ES-I3 (cell line): Measurements from ENCODE around the gene ADGRF5.
"Not testable (repeated sequence)": the region's sequence is repeated elsewhere in the genome, so short reads cannot be mapped to it uniquely, and the experiment has no call there.

ENCODE experiments used
- H3K36me3 ChIP-seq: 2 replicates; pipeline ENCODE4 v1.6.1; 2013; ENCODE audit warnings: mild to moderate bottlenecking, low read length, control low read depth, moderate library complexity; ENCODE audit not compliant: insufficient read depth
- H3K4me1 ChIP-seq: 2 replicates; pipeline ENCODE4 v1.6.1; 2013; ENCODE audit warnings: mild to moderate bottlenecking, control low read depth, low read length; ENCODE audit not compliant: insufficient read depth
- H3K9ac ChIP-seq: 2 replicates; pipeline ENCODE4 v1.6.1; 2013; ENCODE audit warnings: low read depth, mild to moderate bottlenecking, low read length, moderate library complexity
- H3K9me3 ChIP-seq: 2 replicates; pipeline ENCODE4 v1.6.1; 2013; ENCODE audit warnings: mild to moderate bottlenecking, low read length, moderate library complexity; ENCODE audit not compliant: control insufficient read depth, insufficient read depth

Gene ADGRF5

GRCh38 chr6:46848684-46849360, 72.9 kb downstream of the ADGRF5 start:
- Histone ChIP-seq H3K9me3 (no peaks in the 10 kb centered on the region), H3K36me3 (no peaks in the 10 kb centered on the region), H3K9ac (peak overlapping the region; percentile 37; the same call in 1 of the 2 replicates), H3K4me1 (peaks cover 5% of the 10 kb centered on the region; the same call in 1 of the 2 replicates)

- Histone ChIP-seq H3K9me3 (no peaks in the 10 kb centered on the region; the same call in 1 of the 2 replicates), H3K4me1 (peaks cover 5% of the 10 kb centered on the region; the same call in 1 of the 2 replicates), H3K9ac (no peak overlapping the region), H3K36me3 (no peaks in the 10 kb centered on the region)
These were observed 76.6 kb downstream of the ADGRF5 start for GRCh38 chr6:46845126-46845525.

- H3K9me3 ChIP-seq, H3K9ac ChIP-seq, H3K4me1 ChIP-seq, H3K36me3 ChIP-seq: not testable (repeated sequence)
These were observed 79.4 kb downstream of the ADGRF5 start for GRCh38 chr6:46842252-46842846.

- H3K36me3 ChIP-seq = no peaks in the 10 kb centered on the region
- no peaks in the 10 kb centered on the region for H3K9me3 ChIP-seq
- no peak overlapping the region for H3K9ac ChIP-seq
- H3K4me1 ChIP-seq = no peaks in the 10 kb centered on the region
These were observed 83.7 kb downstream of the ADGRF5 start for GRCh38 chr6:46838033-46838432.

GRCh38 chr6:46834991-46835390, 86.7 kb downstream of the ADGRF5 start:
- H3K4me1 ChIP-seq, H3K36me3 ChIP-seq, H3K9me3 ChIP-seq, H3K9ac ChIP-seq: not testable (repeated sequence)

GRCh38 chr6:46834257-46834916, 87.4 kb downstream of the ADGRF5 start:
- H3K36me3 ChIP-seq, H3K9ac ChIP-seq, H3K9me3 ChIP-seq: not testable (repeated sequence)

GRCh38 chr6:46832816-46833215, 88.9 kb downstream of the ADGRF5 start:
- Histone ChIP-seq H3K36me3 (no peaks in the 10 kb centered on the region), H3K4me1 (no peaks in the 10 kb centered on the region), H3K9ac (no peak overlapping the region), H3K9me3 (no peaks in the 10 kb centered on the region)

More at GRCh38 chr6:46834257-46834916, 87.4 kb downstream of the ADGRF5 start:
- not testable (repeated sequence) for H3K4me1 ChIP-seq

GRCh38 chr6:46828939-46829338, 92.8 kb downstream of the ADGRF5 start:
- H3K9me3 ChIP-seq = no peaks in the 10 kb centered on the region
- H3K36me3 ChIP-seq = no peaks in the 10 kb centered on the region
- H3K4me1 ChIP-seq = no peaks in the 10 kb centered on the region
- H3K9ac ChIP-seq = no peak overlapping the region

GRCh38 chr6:46821458-46821881, 100.3 kb downstream of the ADGRF5 start:
- Histone ChIP-seq H3K36me3 (no peaks in the 10 kb centered on the region), H3K9ac (no peak overlapping the region), H3K9me3 (no peaks in the 10 kb centered on the region), H3K4me1 (peaks cover 3% of the 10 kb centered on the region; the same call in 1 of the 2 replicates)

- Histone ChIP-seq H3K9ac (no peak overlapping the region), H3K9me3 (no peaks in the 10 kb centered on the region), H3K36me3 (no peaks in the 10 kb centered on the region), H3K4me1 (peaks cover 3% of the 10 kb centered on the region; the same call in 1 of the 2 replicates)
These were observed 102.2 kb downstream of the ADGRF5 start for GRCh38 chr6:46819561-46819960.

- no peaks in the 10 kb centered on the region for H3K36me3 ChIP-seq
- H3K9me3 ChIP-seq = no peaks in the 10 kb centered on the region
- H3K9ac ChIP-seq = no peak overlapping the region
- peaks cover 3% of the 10 kb centered on the region; the same call in 1 of the 2 replicates for H3K4me1 ChIP-seq
These were observed 105.1 kb downstream of the ADGRF5 start for GRCh38 chr6:46816626-46817025.

GRCh38 chr6:46815130-46815529, 106.6 kb downstream of the ADGRF5 start:
- no peaks in the 10 kb centered on the region for H3K36me3 ChIP-seq
- no peaks in the 10 kb centered on the region for H3K9me3 ChIP-seq
- H3K4me1 ChIP-seq = peaks cover 3% of the 10 kb centered on the region; the same call in 1 of the 2 replicates
- no peak overlapping the region for H3K9ac ChIP-seq

GRCh38 chr6:46808806-46809205, 112.9 kb downstream of the ADGRF5 start:
- H3K9ac ChIP-seq = no peak overlapping the region
- H3K9me3 ChIP-seq = no peaks in the 10 kb centered on the region
- no peaks in the 10 kb centered on the region for H3K4me1 ChIP-seq
- no peaks in the 10 kb centered on the region for H3K36me3 ChIP-seq
